Measurements from ENCODE around the gene EPHA3. TPM values are rescaled to one million over a fixed set of nuclear protein-coding genes. Genes with fewer than 3 reads are reported as not detected.

Gene EPHA3
- total RNA-seq, 1 experiment from 2014 or later: 21.5 TPM

- BruUV-seq (replicated peaks): no TSS peak
- no peaks in the 10 kb centered on the region for H3K27me3 ChIP-seq (replicated peaks; ENCODE audit: insufficient read depth, low read depth, low read length, poor library complexity)
- CTCF ChIA-PET: no interaction called here
These were observed 418.2 kb downstream of the EPHA3 start for GRCh38 chr3:89525609-89526008.

GRCh38 chr3:89527736-89528305, 420.4 kb downstream of the EPHA3 start:
- H3K27ac ChIP-seq (ENCODE audit: low read depth, low read length, poor library complexity, severe bottlenecking): no peak overlapping the region
- no peaks in the 10 kb centered on the region for H3K4me1 ChIP-seq (ENCODE audit: insufficient read depth, low read length, poor library complexity, severe bottlenecking)
- H3K9me3 ChIP-seq (ENCODE audit: low read depth, low read length, poor library complexity, severe bottlenecking): no peaks in the 10 kb centered on the region
- TF ChIP-seq, protein P1, sequence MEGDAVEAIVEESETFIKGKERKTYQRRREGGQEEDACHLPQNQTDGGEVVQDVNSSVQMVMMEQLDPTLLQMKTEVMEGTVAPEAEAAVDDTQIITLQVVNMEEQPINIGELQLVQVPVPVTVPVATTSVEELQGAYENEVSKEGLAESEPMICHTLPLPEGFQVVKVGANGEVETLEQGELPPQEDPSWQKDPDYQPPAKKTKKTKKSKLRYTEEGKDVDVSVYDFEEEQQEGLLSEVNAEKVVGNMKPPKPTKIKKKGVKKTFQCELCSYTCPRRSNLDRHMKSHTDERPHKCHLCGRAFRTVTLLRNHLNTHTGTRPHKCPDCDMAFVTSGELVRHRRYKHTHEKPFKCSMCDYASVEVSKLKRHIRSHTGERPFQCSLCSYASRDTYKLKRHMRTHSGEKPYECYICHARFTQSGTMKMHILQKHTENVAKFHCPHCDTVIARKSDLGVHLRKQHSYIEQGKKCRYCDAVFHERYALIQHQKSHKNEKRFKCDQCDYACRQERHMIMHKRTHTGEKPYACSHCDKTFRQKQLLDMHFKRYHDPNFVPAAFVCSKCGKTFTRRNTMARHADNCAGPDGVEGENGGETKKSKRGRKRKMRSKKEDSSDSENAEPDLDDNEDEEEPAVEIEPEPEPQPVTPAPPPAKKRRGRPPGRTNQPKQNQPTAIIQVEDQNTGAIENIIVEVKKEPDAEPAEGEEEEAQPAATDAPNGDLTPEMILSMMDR (conservative IDR thresholded peaks at IDR 0.05; ENCODE audit: low read depth, low read length): peak; percentile 49
- no peak for TF ChIP-seq EZH2 (IDR thresholded peaks at IDR 0.05; ENCODE audit: borderline replicate concordance, low read depth, low read length, poor library complexity, severe bottlenecking)
- no peak overlapping the region for H3K4me3 ChIP-seq (ENCODE audit: low read depth, low read length, poor library complexity, severe bottlenecking)
- CTCF ChIA-PET: no interaction called here
- BruUV-seq (replicated peaks): no TSS peak
- H3K36me3 ChIP-seq (ENCODE audit: insufficient read depth, low read length, poor library complexity, severe bottlenecking): no peaks in the 10 kb centered on the region
- no peaks in the 10 kb centered on the region for H3K27me3 ChIP-seq (replicated peaks; ENCODE audit: insufficient read depth, low read depth, low read length, poor library complexity)
- POLR2A ChIA-PET (ENCODE audit: low non-redundant PET): interaction anchor here (0.5 kb wide), 1 partner anchor 499 kb away, joined by 3 read pairs; no protein-coding TSS in a partner anchor
- intact Hi-C loops (cut with micrococcal nuclease; ENCODE audit: unreplicated experiment): no loop called here
- DNase-seq (ENCODE audit: low spot score): peak; percentile 44

More at GRCh38 chr3:89525609-89526008, 418.2 kb downstream of the EPHA3 start:
- DNase-seq (ENCODE audit: low spot score): no peak
- Histone ChIP-seq H3K4me1 (ENCODE audit: insufficient read depth, low read length, poor library complexity, severe bottlenecking) (no peaks in the 10 kb centered on the region), H3K4me3 (ENCODE audit: low read depth, low read length, poor library complexity, severe bottlenecking) (no peak overlapping the region), H3K36me3 (ENCODE audit: insufficient read depth, low read length, poor library complexity, severe bottlenecking) (no peaks in the 10 kb centered on the region), H3K9me3 (ENCODE audit: low read depth, low read length, poor library complexity, severe bottlenecking) (no peaks in the 10 kb centered on the region), H3K27ac (ENCODE audit: low read depth, low read length, poor library complexity, severe bottlenecking) (no peak overlapping the region)
- intact Hi-C loops (cut with micrococcal nuclease; ENCODE audit: unreplicated experiment): no loop called here
- TF ChIP-seq, protein P1 (conservative IDR thresholded peaks at IDR 0.05; ENCODE audit: low read depth, low read length): no peak
- TF ChIP-seq EZH2 (IDR thresholded peaks at IDR 0.05; ENCODE audit: borderline replicate concordance, low read depth, low read length, poor library complexity, severe bottlenecking): no peak
- POLR2A ChIA-PET (ENCODE audit: low non-redundant PET): no interaction called here

All from A673 (cell line).